Measurements from ENCODE around the gene ITGAL. TPM values are rescaled to one million over a fixed set of nuclear protein-coding genes. Genes with fewer than 3 reads are reported as not detected.
"Not testable (repeated sequence)": the region's sequence is repeated elsewhere in the genome, so short reads cannot be mapped to it uniquely, and the experiment has no call there.

The ITGAL gene
- total and polyA plus RNA-seq, 4 donors, result 0.77 to 14.3 (median 10.8) TPM

- Histone ChIP-seq H3K4me1 (ENCODE audit: control insufficient read depth in 1 of 2, insufficient read depth in 2 of 2, low read length in 2 of 2) (no peaks in the 10 kb centered on the region), H3K4me3 (ENCODE audit: low read length in 2 of 2) (no peak overlapping the region), H3K36me3 (ENCODE audit: control insufficient read depth in 1 of 2, insufficient read depth in 2 of 2, low read length in 1 of 2) (no peaks in the 10 kb centered on the region), H3K9me3 (ENCODE audit: control insufficient read depth, low read length) (no peaks in the 10 kb centered on the region), H3K27ac (ENCODE audit: low read depth in 1 of 2, low read length in 2 of 2) (no peak overlapping the region), H3K27me3 (ENCODE audit: control insufficient read depth in 1 of 2, insufficient read depth in 2 of 2, low read length in 1 of 2) (no peaks in the 10 kb centered on the region)
- WGBS, 2 donors, result 89% methylated on average over 7 of the region's 7 CpGs
- intact Hi-C loops (cut with DNase I), result no loop called here
- ATAC-seq (ENCODE audit: low FRiP score) (no peak), DNase-seq (no peak)
These were observed 8.5 kb upstream of the ITGAL start for GRCh38 chr16:30464078-30464477.

GRCh38 chr16:30470170-30470512 is 2.4 kb upstream of the ITGAL start:
- H3K27me3 ChIP-seq (ENCODE audit: control insufficient read depth in 1 of 2, insufficient read depth in 2 of 2, low read length in 1 of 2), result no peaks in the 10 kb centered on the region
- ATAC-seq (ENCODE audit: low FRiP score) (no peak), DNase-seq (no peak)
- no peak overlapping the region for H3K27ac ChIP-seq (ENCODE audit: low read depth in 1 of 2, low read length in 2 of 2)
- 76 to 81% methylated on average over 3 of the region's 3 CpGs for WGBS, 2 donors
- H3K36me3 ChIP-seq (ENCODE audit: control insufficient read depth in 1 of 2, insufficient read depth in 2 of 2, low read length in 1 of 2), result no peaks in the 10 kb centered on the region
- no peak overlapping the region for H3K4me3 ChIP-seq (ENCODE audit: low read length in 2 of 2)
- intact Hi-C loops (cut with DNase I), result no loop called here
- no peaks in the 10 kb centered on the region for H3K4me1 ChIP-seq (ENCODE audit: control insufficient read depth in 1 of 2, insufficient read depth in 2 of 2, low read length in 2 of 2)
- H3K9me3 ChIP-seq (ENCODE audit: control insufficient read depth, low read length), result no peaks in the 10 kb centered on the region

- no peak for DNase-seq
- H3K4me1 ChIP-seq (ENCODE audit: control insufficient read depth in 1 of 2, insufficient read depth in 2 of 2, low read length in 2 of 2), result no peaks in the 10 kb centered on the region
- WGBS, 2 donors, result 85 to 87% methylated on average over 8 of the region's 8 CpGs
- H3K4me3 ChIP-seq (ENCODE audit: low read length in 2 of 2), result no peak overlapping the region
- no peak overlapping the region for H3K27ac ChIP-seq (ENCODE audit: low read depth in 1 of 2, low read length in 2 of 2)
- H3K27me3 ChIP-seq (ENCODE audit: control insufficient read depth in 1 of 2, insufficient read depth in 2 of 2, low read length in 1 of 2), result no peaks in the 10 kb centered on the region
- intact Hi-C loops (cut with DNase I), result no loop called here
- no peaks in the 10 kb centered on the region for H3K36me3 ChIP-seq (ENCODE audit: control insufficient read depth in 1 of 2, insufficient read depth in 2 of 2, low read length in 1 of 2)
- ATAC-seq (ENCODE audit: low FRiP score), result no peak
- H3K9me3 ChIP-seq (ENCODE audit: control insufficient read depth, low read length), result no peaks in the 10 kb centered on the region
These were observed 1.9 kb upstream of the ITGAL start for GRCh38 chr16:30470632-30470995.

GRCh38 chr16:30473231-30474073 is 910 bp downstream of the ITGAL start:
- peak in 1 of 2 donors; percentile 64 for DNase-seq
- intact Hi-C loops (cut with DNase I), result no loop called here
- Histone ChIP-seq H3K36me3 (ENCODE audit: control insufficient read depth in 1 of 2, insufficient read depth in 2 of 2, low read length in 1 of 2) (no peaks in the 10 kb centered on the region), H3K27ac (ENCODE audit: low read depth in 1 of 2, low read length in 2 of 2) (no peak overlapping the region), H3K9me3 (ENCODE audit: control insufficient read depth, low read length) (no peaks in the 10 kb centered on the region), H3K4me3 (ENCODE audit: low read length in 2 of 2) (no peak overlapping the region), H3K4me1 (ENCODE audit: control insufficient read depth in 1 of 2, insufficient read depth in 2 of 2, low read length in 2 of 2) (no peaks in the 10 kb centered on the region), H3K27me3 (ENCODE audit: control insufficient read depth in 1 of 2, insufficient read depth in 2 of 2, low read length in 1 of 2) (no peaks in the 10 kb centered on the region)
- ATAC-seq (ENCODE audit: low FRiP score), result no peak
- 61 to 63% methylated on average over 18 to 19 of the region's 19 CpGs for WGBS, 2 donors

GRCh38 chr16:30474074-30474452 is 1.5 kb downstream of the ITGAL start:
- H3K9me3 ChIP-seq (ENCODE audit: control insufficient read depth, low read length), result no peaks in the 10 kb centered on the region
- intact Hi-C loops (cut with DNase I), result no loop called here
- H3K4me1 ChIP-seq (ENCODE audit: control insufficient read depth in 1 of 2, insufficient read depth in 2 of 2, low read length in 2 of 2), result no peaks in the 10 kb centered on the region
- no peak for DNase-seq
- 16 to 18% methylated on average over 31 to 35 of the region's 35 CpGs for WGBS, 2 donors
- H3K36me3 ChIP-seq (ENCODE audit: control insufficient read depth in 1 of 2, insufficient read depth in 2 of 2, low read length in 1 of 2), result no peaks in the 10 kb centered on the region
- no peak overlapping the region for H3K4me3 ChIP-seq (ENCODE audit: low read length in 2 of 2)
- no peak for ATAC-seq (ENCODE audit: low FRiP score)
- H3K27me3 ChIP-seq (ENCODE audit: control insufficient read depth in 1 of 2, insufficient read depth in 2 of 2, low read length in 1 of 2), result no peaks in the 10 kb centered on the region
- H3K27ac ChIP-seq (ENCODE audit: low read depth in 1 of 2, low read length in 2 of 2), result no peak overlapping the region

DNA sequence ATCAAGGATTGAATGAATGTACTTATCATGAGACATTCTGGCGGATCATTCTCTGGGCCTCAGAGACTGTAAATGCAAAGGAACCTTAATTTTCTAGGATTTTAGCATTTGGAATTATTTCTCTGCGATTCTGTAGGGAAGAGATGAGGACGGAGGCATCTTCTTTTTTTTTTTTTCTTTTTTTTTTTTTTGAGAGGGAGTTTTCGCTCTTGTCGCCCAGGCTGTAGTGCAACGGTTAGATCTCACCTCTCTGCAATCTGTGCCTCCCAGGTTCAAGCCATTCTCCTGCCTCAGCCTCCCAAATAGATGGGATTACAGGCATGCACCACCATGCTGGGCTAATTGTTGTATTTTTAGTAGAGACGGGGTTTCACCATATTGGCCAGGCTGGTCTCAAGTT is 2.1 kb downstream of the ITGAL start:
- WGBS, 2 donors, result 81 to 85% methylated on average over 7 of the region's 7 CpGs
- Histone ChIP-seq H3K9me3 (ENCODE audit: control insufficient read depth, low read length) (no peaks in the 10 kb centered on the region), H3K36me3 (ENCODE audit: control insufficient read depth in 1 of 2, insufficient read depth in 2 of 2, low read length in 1 of 2) (no peaks in the 10 kb centered on the region), H3K27ac (ENCODE audit: low read depth in 1 of 2, low read length in 2 of 2) (no peak overlapping the region), H3K4me3 (ENCODE audit: low read length in 2 of 2) (no peak overlapping the region), H3K4me1 (ENCODE audit: control insufficient read depth in 1 of 2, insufficient read depth in 2 of 2, low read length in 2 of 2) (no peaks in the 10 kb centered on the region), H3K27me3 (ENCODE audit: control insufficient read depth in 1 of 2, insufficient read depth in 2 of 2, low read length in 1 of 2) (no peaks in the 10 kb centered on the region)
- DNase-seq (no peak), ATAC-seq (ENCODE audit: low FRiP score) (no peak)
- intact Hi-C loops (cut with DNase I), result no loop called here

GRCh38 chr16:30476991-30477390 is 4.4 kb downstream of the ITGAL start:
- intact Hi-C loops (cut with DNase I), result no loop called here
- Histone ChIP-seq H3K27me3 (ENCODE audit: control insufficient read depth in 1 of 2, insufficient read depth in 2 of 2, low read length in 1 of 2) (no peaks in the 10 kb centered on the region), H3K4me3 (ENCODE audit: low read length in 2 of 2) (no peak overlapping the region), H3K9me3 (ENCODE audit: control insufficient read depth, low read length) (no peaks in the 10 kb centered on the region), H3K36me3 (ENCODE audit: control insufficient read depth in 1 of 2, insufficient read depth in 2 of 2, low read length in 1 of 2) (no peaks in the 10 kb centered on the region), H3K4me1 (ENCODE audit: control insufficient read depth in 1 of 2, insufficient read depth in 2 of 2, low read length in 2 of 2) (no peaks in the 10 kb centered on the region), H3K27ac (ENCODE audit: low read depth in 1 of 2, low read length in 2 of 2) (no peak overlapping the region)
- 68 to 75% methylated on average over 3 of the region's 3 CpGs for WGBS, 2 donors
- DNase-seq, result no peak
- no peak for ATAC-seq (ENCODE audit: low FRiP score)

DNA sequence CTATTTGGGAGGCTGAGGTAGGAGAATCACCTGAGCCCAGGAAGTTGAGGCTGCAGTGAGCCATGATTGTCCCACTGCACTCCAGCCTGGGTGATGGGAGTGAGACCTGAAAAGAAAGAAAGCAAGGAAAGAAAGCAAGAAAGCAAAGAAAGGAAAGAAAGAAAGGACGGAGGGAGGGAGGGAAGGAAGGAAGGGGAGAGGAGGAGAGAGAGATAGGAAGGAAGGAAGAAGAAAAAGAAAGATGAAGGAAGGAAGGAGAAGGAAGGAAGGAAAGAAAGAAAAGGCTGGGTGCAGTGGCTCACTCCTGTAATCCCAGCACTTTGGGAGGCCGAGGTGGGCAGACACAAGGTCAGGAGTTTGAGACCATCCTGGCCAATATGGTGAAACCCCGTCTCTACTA is 5.2 kb downstream of the ITGAL start:
- H3K27ac ChIP-seq (ENCODE audit: low read depth in 1 of 2, low read length in 2 of 2); H3K4me1 ChIP-seq (ENCODE audit: control insufficient read depth in 1 of 2, insufficient read depth in 2 of 2, low read length in 2 of 2); ATAC-seq (ENCODE audit: low FRiP score); H3K4me3 ChIP-seq (ENCODE audit: low read length in 2 of 2); intact Hi-C loops (cut with DNase I); H3K36me3 ChIP-seq (ENCODE audit: control insufficient read depth in 1 of 2, insufficient read depth in 2 of 2, low read length in 1 of 2); H3K27me3 ChIP-seq (ENCODE audit: control insufficient read depth in 1 of 2, insufficient read depth in 2 of 2, low read length in 1 of 2); H3K9me3 ChIP-seq (ENCODE audit: control insufficient read depth, low read length); DNase-seq: not testable (repeated sequence)
- 84 to 88% methylated on average over 3 of the region's 3 CpGs for WGBS, 2 donors

GRCh38 chr16:30478766-30479478 is 6.4 kb downstream of the ITGAL start:
- Histone ChIP-seq H3K9me3 (ENCODE audit: control insufficient read depth, low read length) (no peaks in the 10 kb centered on the region), H3K4me1 (ENCODE audit: control insufficient read depth in 1 of 2, insufficient read depth in 2 of 2, low read length in 2 of 2) (no peaks in the 10 kb centered on the region), H3K27me3 (ENCODE audit: control insufficient read depth in 1 of 2, insufficient read depth in 2 of 2, low read length in 1 of 2) (no peaks in the 10 kb centered on the region), H3K36me3 (ENCODE audit: control insufficient read depth in 1 of 2, insufficient read depth in 2 of 2, low read length in 1 of 2) (no peaks in the 10 kb centered on the region), H3K4me3 (ENCODE audit: low read length in 2 of 2) (no peak overlapping the region), H3K27ac (ENCODE audit: low read depth in 1 of 2, low read length in 2 of 2) (no peak overlapping the region)
- intact Hi-C loops (cut with DNase I), result no loop called here
- no peak for DNase-seq
- no peak for ATAC-seq (ENCODE audit: low FRiP score)
- WGBS, 2 donors, result 88% methylated on average over 12 of the region's 12 CpGs

Measured in aorta (tissue), 5 donors.